ENCODE results near the gene MYO3A.

DNA sequence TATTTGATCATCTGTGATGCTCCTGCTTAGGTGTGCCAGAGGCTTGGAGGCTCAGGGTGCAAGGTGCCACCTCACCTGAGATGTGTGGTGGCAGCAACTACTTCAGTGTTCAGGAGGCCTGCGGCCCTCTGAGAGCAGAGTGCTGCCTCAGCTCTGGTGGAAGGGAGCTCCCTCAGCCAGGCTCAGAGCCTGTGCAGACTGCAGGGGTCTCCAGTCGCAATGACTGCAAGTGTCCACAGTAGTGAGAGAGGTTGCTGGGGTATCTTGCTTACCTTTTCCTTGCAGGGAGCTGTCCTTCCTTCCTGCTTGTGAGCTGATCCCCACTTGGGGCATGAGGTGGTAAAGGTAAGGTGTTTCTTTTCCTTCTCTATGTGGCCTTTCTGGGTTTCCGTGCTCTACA lies 151.5 kb downstream of the MYO3A start:
- TF ChIP-seq, protein P1, sequence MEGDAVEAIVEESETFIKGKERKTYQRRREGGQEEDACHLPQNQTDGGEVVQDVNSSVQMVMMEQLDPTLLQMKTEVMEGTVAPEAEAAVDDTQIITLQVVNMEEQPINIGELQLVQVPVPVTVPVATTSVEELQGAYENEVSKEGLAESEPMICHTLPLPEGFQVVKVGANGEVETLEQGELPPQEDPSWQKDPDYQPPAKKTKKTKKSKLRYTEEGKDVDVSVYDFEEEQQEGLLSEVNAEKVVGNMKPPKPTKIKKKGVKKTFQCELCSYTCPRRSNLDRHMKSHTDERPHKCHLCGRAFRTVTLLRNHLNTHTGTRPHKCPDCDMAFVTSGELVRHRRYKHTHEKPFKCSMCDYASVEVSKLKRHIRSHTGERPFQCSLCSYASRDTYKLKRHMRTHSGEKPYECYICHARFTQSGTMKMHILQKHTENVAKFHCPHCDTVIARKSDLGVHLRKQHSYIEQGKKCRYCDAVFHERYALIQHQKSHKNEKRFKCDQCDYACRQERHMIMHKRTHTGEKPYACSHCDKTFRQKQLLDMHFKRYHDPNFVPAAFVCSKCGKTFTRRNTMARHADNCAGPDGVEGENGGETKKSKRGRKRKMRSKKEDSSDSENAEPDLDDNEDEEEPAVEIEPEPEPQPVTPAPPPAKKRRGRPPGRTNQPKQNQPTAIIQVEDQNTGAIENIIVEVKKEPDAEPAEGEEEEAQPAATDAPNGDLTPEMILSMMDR (conservative IDR thresholded peaks at IDR 0.05): no peak
- TF ChIP-seq EZH2 (IDR thresholded peaks at IDR 0.05; ENCODE audit: low read depth): no peak

Measured in PC-9 (cell line).